Measurements from ENCODE around the gene NFIC.

Gene NFIC

DNA sequence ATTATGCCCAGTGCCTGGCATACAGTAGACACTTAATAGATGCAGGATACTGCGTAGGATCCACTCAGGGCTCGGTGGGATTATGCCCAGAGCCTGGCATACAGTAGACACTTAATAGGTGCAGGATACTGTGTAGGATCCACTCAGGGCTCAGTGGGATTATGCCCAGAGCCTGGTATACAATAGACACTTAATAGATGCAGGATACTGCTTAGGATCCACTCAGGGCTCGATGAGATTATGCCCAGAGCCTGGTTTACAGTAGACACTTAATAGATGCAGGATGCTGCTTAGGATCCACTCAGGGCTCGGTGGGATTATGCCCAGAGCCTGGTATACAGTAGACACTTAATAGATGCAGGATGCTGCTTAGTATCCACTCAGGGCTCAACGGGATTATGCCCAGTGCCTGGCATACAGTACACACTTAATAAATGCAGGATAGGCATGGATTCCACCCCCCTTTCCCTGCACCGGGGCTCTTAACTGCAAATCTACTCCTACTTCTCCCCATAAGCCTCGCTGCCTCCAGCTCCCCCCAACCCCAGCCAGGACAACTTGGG is 89.1 kb downstream of the NFIC start:
- no peak for DNase-seq

- no peak for DNase-seq
Measured at GRCh38 chr19:3455960-3456601, 89.7 kb downstream of the NFIC start.

DNA sequence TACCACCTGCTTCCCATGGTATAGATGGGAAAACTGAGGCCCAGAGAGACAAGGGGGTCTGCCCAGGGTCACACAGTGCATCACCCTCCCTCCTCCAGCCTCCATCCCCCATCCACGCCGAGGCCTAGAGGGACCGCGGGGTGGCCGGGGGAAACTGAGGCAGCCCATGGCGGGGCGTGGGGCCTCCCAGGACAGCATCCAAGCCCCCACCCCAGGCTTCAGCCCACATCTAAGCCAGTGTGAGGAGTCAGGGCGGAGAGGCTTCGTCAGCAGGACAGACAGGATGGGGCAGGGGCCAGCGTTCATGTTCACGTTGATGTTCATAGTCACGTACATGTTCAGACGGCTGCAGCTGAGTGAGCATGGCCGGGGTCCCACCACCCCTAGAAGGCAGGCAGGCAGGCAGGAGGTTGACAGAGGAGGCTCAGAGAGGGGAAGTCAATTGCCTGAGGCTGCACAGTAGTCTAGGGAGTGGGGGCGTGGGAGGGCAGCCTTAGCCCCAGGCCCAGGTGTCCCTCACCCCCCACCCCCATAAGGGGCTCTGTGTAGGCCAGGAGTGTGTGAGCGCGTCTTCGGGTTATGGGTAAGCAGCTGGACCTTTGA is 90.6 kb downstream of the NFIC start:
- DNase-seq, result no peak

DNA sequence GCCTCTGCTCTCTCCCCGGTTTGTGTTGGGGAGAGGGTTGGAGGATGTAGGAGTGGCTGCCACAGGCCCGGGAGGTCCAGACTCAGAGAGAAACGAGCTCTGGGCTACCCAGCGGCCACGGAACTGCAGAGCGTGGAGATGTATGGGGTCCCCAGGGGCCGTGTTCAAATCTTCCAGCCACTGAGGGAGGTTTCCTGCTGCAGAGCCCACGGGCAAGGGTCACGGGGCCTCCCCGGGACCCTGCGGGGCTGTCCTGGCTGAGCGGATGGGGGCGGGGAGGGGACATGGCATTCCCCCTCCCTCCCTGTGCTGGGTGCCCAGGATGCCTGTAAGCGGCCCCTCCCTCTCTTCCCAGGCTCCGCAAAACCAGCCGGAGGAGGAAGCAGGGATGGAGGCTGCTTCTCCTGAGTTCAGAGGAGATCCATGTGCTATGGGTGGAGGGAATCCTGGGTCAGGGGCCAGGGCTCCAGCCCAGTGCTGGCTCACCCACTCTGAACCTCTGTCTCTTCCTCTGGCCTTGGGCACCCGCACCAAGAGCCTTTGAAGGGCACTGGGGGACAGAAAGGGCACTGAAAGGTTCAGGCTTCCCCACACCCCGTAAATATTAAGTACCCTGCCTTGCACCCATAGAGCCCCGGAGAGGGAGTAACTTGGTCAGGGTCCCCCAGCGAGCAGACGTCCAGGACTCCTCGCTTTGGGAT is 91.3 kb downstream of the NFIC start:
- no peak for DNase-seq

- no peak for DNase-seq
Measured at GRCh38 chr19:3458229-3459088, 92.1 kb downstream of the NFIC start.

- no peak for DNase-seq
Measured at GRCh38 chr19:3459089-3459881, 92.9 kb downstream of the NFIC start.

GRCh38 chr19:3459965-3460582 is 93.7 kb downstream of the NFIC start:
- DNase-seq, result no peak

GRCh38 chr19:3462991-3463713 is 96.8 kb downstream of the NFIC start:
- no peak for DNase-seq

DNA sequence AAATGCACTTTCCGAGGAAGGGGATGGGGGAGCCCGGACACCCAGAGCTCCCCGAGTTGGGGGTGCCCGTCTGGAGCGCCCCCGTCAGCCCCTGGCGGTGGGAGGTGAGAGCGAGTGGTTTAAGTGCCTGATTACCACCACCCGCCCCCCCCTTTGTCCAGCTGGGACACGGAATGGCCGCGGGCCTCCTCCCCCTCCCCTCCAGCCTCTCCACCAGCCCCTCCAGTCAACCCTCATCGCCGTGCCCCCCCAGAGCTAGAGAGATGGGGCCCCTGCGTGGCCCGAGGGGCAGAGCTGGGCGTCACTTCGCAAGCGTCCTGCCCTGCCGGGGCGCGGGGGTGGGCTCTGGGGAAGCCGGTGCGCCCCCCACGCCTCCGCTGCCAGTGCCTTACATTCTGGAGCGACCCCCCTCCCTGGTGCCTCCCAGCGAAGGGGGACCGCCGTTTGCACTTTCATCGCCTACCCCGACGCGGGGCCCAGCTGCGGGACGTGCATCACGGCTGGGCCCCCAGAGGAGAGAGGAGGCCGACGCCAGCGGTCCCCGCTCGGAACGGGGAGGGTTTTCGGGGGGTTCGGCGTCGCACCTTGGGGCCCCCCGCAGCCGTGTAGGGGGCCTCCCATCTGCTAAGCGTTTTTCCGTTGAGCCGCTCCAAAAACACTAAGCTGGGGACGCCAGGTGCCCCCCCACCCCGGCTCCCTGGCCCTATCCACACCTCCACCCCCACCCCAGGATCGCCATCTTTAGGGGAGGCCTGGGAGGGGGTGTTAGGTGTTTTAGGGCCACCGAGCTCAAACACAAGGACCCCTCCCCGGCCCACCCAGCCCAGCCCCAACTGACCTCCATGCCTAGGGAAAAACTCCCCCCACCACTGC is 97.6 kb downstream of the NFIC start:
- DNase-seq, result no peak

- no peak for DNase-seq
Measured at GRCh38 chr19:3464587-3465235, 98.3 kb downstream of the NFIC start.

DNA sequence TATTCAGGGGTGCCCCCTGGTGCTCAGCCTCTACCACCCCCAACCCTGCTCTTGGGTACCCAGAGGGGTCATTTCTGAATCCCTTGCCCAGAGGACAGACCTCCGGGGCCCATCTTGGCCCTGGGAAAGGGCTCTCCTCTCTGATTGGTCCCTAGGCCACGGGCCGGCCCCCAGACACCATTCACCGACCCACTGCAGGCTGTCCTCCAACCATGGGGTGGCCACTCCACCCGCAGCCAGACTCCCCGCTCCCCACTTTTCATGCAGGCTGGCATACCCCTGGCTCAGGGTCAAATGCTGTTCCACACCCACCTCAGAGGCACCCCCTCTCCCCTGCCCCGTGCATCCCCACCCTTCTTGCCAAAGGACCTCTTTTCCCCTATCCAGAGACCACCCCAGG is 99.2 kb downstream of the NFIC start:
- DNase-seq, result no peak

- DNase-seq, result no peak
Measured at GRCh38 chr19:3466635-3467034, 100.3 kb downstream of the NFIC start.

DNA sequence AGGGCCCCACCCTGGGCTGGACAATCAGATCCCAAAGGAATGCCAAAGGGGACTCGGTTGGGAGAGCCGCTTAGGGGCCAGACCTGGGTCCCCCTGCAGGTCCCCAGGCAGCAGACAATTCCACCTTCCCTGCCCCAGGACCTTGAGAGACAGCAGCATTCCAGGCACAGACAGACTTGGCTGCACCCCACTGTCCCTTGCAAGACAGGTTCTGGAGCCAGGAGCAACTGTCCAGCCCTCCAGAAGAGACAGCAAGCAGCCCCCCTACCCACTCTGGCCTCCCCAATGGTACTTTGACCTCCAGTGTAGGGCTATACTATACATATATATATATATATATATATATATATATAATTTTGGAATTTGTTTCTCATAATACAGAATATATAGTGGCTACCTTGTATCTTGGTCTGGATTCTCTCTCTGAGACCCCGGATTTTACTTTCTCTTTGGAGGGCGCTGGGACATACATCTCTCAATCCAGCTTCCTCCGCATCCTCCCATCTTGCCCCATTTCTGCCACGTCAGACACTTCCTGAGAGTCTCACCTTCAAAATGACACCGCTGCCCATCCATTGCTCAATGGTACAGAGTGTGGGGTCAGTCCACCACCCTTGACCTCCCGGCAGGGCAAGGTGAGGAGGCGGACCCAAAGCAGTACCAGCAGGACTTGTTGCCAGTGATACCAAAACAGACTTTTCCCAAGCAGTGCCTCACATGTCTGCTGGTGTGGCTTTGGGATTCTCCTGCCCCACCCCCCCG is 101.2 kb downstream of the NFIC start:
- no peak for DNase-seq

GRCh38 chr19:3468211-3468610 is 101.8 kb downstream of the NFIC start:
- no peak for DNase-seq

GRCh38 chr19:3469638-3470499 is 103.5 kb downstream of the NFIC start:
- no peak for DNase-seq

DNA sequence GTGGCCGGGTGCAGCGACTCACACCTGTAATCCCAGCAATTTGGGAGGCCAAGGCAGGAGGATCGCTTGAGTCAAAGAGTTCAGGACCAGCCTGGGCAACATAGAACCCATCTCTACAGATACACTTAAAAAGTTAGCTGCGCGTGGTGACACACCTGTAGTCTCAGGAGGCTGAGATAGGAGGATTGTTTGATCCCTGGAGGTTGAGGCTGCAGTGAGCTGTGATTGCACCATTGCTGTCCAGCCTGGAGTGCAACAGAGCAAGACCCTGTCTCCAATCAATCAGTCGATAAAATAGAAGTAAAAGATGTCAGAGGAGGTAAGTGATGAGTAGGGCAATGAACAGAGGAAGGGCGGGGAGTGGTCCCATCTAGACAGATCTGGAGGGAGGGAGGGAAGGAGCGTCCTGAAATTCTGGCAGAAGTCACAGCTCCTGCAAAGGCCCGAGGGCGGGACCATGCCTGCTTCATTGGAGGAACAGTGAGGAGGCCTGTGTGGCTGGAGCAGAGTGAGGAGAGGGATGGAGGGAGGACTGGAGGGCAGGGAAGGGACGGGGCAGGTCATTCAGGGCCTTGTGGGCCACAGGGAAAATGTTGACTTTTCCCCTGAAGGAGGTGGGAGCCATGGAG is 104.2 kb downstream of the NFIC start:
- no peak for DNase-seq

- no peak for DNase-seq
Measured at GRCh38 chr19:3471954-3472655, 105.7 kb downstream of the NFIC start.
